Measurements from ENCODE around the gene TNS1. TPM values are rescaled to one million over a fixed set of nuclear protein-coding genes. Genes with fewer than 3 reads are reported as not detected.

TNS1 gene
- total RNA-seq, 1 donor from 2014 or later: 14.5 TPM

- H3K4me3 Mint-ChIP-seq: no peak overlapping the region
- H3K27ac Mint-ChIP-seq (ENCODE audit: unreplicated experiment): no peak overlapping the region
- H3K4me1 Mint-ChIP-seq: no peaks in the 10 kb centered on the region
- H3K36me3 Mint-ChIP-seq (ENCODE audit: low read depth): no peaks in the 10 kb centered on the region
- no peak for DNase-seq (ENCODE audit: low read depth, low spot score)
- no peak for TF ChIP-seq CTCF (conservative IDR thresholded peaks at IDR 0.05)
- H3K9me3 Mint-ChIP-seq: no peaks in the 10 kb centered on the region
- H3K27me3 Mint-ChIP-seq (ENCODE audit: low read depth): no peaks in the 10 kb centered on the region
Observed at GRCh38 chr2:217791551-217791950, 211.2 kb downstream of the TNS1 start.

GRCh38 chr2:217790681-217791392 lies 212.0 kb downstream of the TNS1 start:
- Mint-ChIP-seq H3K36me3 (ENCODE audit: low read depth) (no peaks in the 10 kb centered on the region), H3K9me3 (no peaks in the 10 kb centered on the region), H3K27me3 (ENCODE audit: low read depth) (no peaks in the 10 kb centered on the region), H3K4me3 (no peak overlapping the region), H3K4me1 (no peaks in the 10 kb centered on the region), H3K27ac (ENCODE audit: unreplicated experiment) (no peak overlapping the region)
- no peak for TF ChIP-seq CTCF (conservative IDR thresholded peaks at IDR 0.05)
- no peak for DNase-seq (ENCODE audit: low read depth, low spot score)

- Mint-ChIP-seq H3K27me3 (ENCODE audit: low read depth) (no peaks in the 10 kb centered on the region), H3K36me3 (ENCODE audit: low read depth) (no peaks in the 10 kb centered on the region), H3K4me3 (no peak overlapping the region), H3K9me3 (no peaks in the 10 kb centered on the region), H3K4me1 (peaks cover 3% of the 10 kb centered on the region), H3K27ac (ENCODE audit: unreplicated experiment) (no peak overlapping the region)
- TF ChIP-seq CTCF (conservative IDR thresholded peaks at IDR 0.05): no peak
- DNase-seq (ENCODE audit: low read depth, low spot score): no peak
Observed at GRCh38 chr2:217790195-217790594, 212.6 kb downstream of the TNS1 start.

GRCh38 chr2:217789736-217790181 lies 213.0 kb downstream of the TNS1 start:
- Mint-ChIP-seq H3K9me3 (no peaks in the 10 kb centered on the region), H3K36me3 (ENCODE audit: low read depth) (no peaks in the 10 kb centered on the region), H3K27me3 (ENCODE audit: low read depth) (no peaks in the 10 kb centered on the region), H3K4me1 (peaks cover 3% of the 10 kb centered on the region), H3K4me3 (no peak overlapping the region), H3K27ac (ENCODE audit: unreplicated experiment) (no peak overlapping the region)
- DNase-seq (ENCODE audit: low read depth, low spot score): no peak
- no peak for TF ChIP-seq CTCF (conservative IDR thresholded peaks at IDR 0.05)

GRCh38 chr2:217789003-217789735 lies 213.6 kb downstream of the TNS1 start:
- Mint-ChIP-seq H3K4me1 (peaks cover 3% of the 10 kb centered on the region), H3K4me3 (no peak overlapping the region), H3K36me3 (ENCODE audit: low read depth) (no peaks in the 10 kb centered on the region), H3K27ac (ENCODE audit: unreplicated experiment) (no peak overlapping the region), H3K9me3 (no peaks in the 10 kb centered on the region), H3K27me3 (ENCODE audit: low read depth) (no peaks in the 10 kb centered on the region)
- TF ChIP-seq CTCF (conservative IDR thresholded peaks at IDR 0.05): peak; percentile 99
- DNase-seq (ENCODE audit: low read depth, low spot score): peak; percentile 98

Data from neural crest cell (in vitro differentiated cells).